IPS DF 6.9 (cell line): ENCODE data around the gene KIF3C.
"Not testable (repeated sequence)": the region's sequence is repeated elsewhere in the genome, so short reads cannot be mapped to it uniquely, and the experiment has no call there.

Experiments
- DNase-seq: peaks from one replicate; pipeline ENCODE4 v3.0.0-alpha.2; 2013; ENCODE audit warnings: low read depth, low spot score
- H3K27ac ChIP-seq: one replicate; pipeline ENCODE4 v1.5.1; 2013; ENCODE audit warnings: low read length, control low read depth
- H3K27me3 ChIP-seq: 2 replicates; pipeline ENCODE4 v1.6.1; 2013; ENCODE audit warnings: mild to moderate bottlenecking, low read length; ENCODE audit not compliant: control insufficient read depth, insufficient read depth
- H3K36me3 ChIP-seq: 2 replicates; pipeline ENCODE4 v1.6.1; 2013; ENCODE audit warnings: low read length; ENCODE audit not compliant: control insufficient read depth, insufficient read depth
- H3K4me1 ChIP-seq: 2 replicates; pipeline ENCODE4 v1.6.1; 2013; ENCODE audit warnings: low read length; ENCODE audit not compliant: control insufficient read depth, insufficient read depth
- H3K4me3 ChIP-seq: 2 replicates; pipeline ENCODE4 v1.5.1; 2013; ENCODE audit warnings: mild to moderate bottlenecking, low read length
- H3K9me3 ChIP-seq: 2 replicates; pipeline ENCODE4 v1.6.1; 2013; ENCODE audit warnings: low read length, inconsistent platforms; ENCODE audit not compliant: control insufficient read depth, insufficient read depth
- WGBS: extraction: QIAGEN DNeasy Blood & Tissue Kit; methylation state at CpG from one replicate; pipeline ENCODE4 v1.1.7; 2013; ENCODE audit warnings: mixed read lengths, missing lambda C conversion rate; ENCODE audit not compliant: insufficient read length, insufficient coverage; 5-methylcytosine and 5-hydroxymethylcytosine counted together

Gene KIF3C

DNA sequence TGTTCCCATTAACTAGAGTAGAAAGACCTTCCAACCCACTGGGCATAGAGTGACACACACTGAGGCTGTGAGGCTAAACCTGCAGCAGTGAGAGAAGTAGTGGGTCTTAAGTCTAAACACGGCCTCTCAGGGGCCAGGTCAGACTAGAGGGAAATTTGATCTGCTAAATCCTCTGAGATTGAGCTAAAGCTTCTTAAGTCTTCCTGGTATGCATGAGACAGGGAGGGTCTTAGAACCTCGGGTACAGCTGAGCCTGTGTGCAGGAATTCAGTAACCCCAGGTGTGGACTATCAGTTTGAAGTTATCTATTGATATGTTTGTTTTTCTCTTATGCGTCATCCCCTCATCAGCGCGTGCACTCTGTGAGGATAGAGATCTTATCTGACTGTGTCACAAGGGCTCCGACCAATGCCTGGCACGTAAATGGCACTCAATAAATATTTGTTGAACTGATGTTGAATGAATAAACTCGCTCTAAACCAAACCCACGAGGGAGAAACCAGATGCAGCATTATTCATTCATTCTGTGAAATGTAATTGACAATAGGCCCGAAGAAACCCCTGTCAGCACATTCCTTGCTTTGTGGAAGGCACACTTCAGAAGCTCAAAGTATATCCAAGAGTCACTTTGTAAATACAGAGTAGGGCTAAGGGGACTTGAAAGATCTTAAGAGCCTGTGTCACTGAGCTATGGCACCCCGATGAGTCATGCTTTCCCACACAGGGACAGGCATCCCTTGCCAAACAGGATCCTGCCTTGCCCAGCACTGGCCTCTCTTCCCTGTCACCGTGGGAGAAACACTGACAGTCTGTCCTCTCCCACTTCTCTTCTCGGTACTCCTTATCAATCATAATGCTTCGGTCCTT lies 29.9 kb upstream of the KIF3C start:
- no peak for DNase-seq
- H3K9me3 ChIP-seq: no peaks in the 10 kb centered on the region

DNA sequence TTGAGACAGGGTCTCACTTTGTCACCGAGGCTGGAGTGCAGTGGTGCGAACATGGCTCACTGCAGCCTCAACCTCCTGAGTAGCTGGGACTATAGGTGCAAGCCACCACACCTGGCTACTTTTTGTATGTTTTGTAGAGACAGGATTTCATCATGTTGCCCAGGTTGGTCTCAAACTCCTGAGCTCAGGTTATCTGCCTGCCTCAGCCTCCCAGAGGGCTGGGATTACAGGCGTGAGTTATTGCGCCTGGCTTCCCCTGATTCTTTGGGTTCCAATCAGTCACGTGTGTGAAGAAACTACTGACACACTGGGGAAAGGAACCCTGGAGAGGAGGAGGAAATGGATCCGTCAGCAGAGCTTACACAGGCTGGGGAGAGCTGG lies 29.3 kb upstream of the KIF3C start:
- Histone ChIP-seq H3K27ac (no peak overlapping the region), H3K36me3 (no peaks in the 10 kb centered on the region), H3K4me1 (0 out of 2 replicates have a peak, but pooled peaks cover 3% of the 10 kb centered on the region), H3K27me3 (no peaks in the 10 kb centered on the region), H3K9me3 (no peaks in the 10 kb centered on the region), H3K4me3 (no peak overlapping the region)
- no CpG with 5 or more reads among the region's 6 CpGs for WGBS
- DNase-seq: no peak

More for the DNA sequence above, 29.9 kb upstream of the KIF3C start:
- no CpG with 5 or more reads among the region's 14 CpGs for WGBS
- Histone ChIP-seq H3K4me1 (0 out of 2 replicates have a peak, but pooled peaks cover 3% of the 10 kb centered on the region), H3K36me3 (no peaks in the 10 kb centered on the region), H3K4me3 (no peak overlapping the region), H3K27me3 (no peaks in the 10 kb centered on the region), H3K27ac (no peak overlapping the region)

DNA sequence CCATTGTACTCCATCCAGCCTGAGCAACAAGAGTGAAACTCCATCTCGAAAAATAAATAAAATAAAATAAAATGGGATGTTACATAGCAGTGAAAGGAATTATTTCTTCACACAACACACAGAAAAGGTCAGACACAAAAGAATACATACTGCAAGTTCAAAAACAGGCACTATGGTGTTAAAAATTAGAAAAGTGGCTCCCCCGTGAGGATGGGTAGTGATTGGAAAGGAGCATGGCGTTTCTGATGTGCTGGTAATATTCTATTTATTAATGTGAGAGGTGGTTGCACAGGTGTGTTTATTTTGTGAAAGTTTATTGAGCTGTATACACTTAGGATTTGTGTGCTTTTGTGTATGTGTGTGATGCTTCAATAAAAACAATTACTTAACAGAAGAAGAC lies 28.6 kb upstream of the KIF3C start:
- 0 out of 2 replicates have a peak, but pooled peaks cover 3% of the 10 kb centered on the region for H3K4me1 ChIP-seq
- H3K27ac ChIP-seq: no peak overlapping the region
- H3K27me3 ChIP-seq: no peaks in the 10 kb centered on the region
- no peak for DNase-seq
- WGBS: no CpG with 5 or more reads among the region's 3 CpGs
- H3K9me3 ChIP-seq: no peaks in the 10 kb centered on the region
- H3K4me3 ChIP-seq: no peak overlapping the region
- H3K36me3 ChIP-seq: no peaks in the 10 kb centered on the region

DNA sequence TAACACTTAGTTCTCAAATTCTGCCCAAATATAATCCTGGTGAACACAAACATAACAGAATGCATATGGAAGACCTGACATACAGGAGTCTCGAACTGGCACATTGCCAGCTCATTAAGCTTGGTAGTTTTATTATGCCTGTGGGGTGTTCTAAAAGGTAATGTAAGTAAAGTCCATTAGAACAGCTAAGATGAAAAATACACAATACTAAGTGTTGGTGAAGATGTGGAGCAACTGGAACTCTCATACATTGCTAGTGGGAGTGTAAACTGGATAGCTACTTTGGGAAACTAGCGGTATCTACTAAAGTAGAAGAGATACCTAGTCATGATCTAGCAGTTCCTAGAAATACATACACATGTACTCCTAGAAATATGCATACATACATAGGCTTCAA lies 27.3 kb upstream of the KIF3C start:
- no CpG with 5 or more reads among the region's 2 CpGs for WGBS
- H3K4me3 ChIP-seq: no peak overlapping the region
- H3K36me3 ChIP-seq: no peaks in the 10 kb centered on the region
- no peak for DNase-seq
- no peaks in the 10 kb centered on the region for H3K9me3 ChIP-seq
- no peaks in the 10 kb centered on the region for H3K27me3 ChIP-seq
- 0 out of 2 replicates have a peak, but pooled peaks cover 3% of the 10 kb centered on the region for H3K4me1 ChIP-seq
- no peak overlapping the region for H3K27ac ChIP-seq

DNA sequence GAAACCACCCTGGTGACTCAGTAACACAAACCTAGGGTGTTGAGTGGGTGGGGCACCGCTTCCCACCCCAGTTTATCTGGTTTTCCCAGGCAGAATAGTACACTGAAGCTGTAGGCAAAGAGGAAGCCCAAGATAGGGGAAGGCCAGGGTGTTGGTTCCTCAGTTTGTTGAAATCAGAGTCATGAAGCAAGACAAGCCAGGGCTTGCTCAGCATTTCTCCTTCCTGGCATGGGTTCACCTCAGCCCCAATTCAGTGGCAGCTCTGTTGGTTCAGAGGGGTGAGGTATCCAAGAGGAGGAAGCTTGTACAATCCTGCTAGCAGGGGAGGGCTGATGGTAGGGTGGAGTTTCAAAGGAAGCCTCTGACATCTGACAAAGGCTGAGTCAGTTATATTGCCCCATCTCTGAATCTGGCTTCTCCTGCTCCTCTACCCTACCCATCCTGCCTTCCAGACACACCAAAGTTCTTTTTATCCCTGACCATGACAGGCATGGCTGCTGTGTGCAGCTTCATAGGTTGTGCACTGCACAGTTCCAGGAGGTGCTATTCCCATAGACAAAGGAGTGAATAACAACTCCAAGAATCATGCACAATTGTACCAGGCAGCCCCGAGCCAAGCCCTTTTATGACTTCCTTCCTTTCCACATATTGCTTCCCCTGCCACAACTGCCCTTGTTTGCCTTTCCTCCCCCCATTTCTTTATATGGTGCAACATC lies 26.7 kb upstream of the KIF3C start:
- H3K9me3 ChIP-seq: no peaks in the 10 kb centered on the region
- 0 out of 2 replicates have a peak, but pooled peaks cover 3% of the 10 kb centered on the region for H3K4me1 ChIP-seq
- DNase-seq: no peak
- H3K4me3 ChIP-seq: no peak overlapping the region
- WGBS: no CpG with 5 or more reads among the region's 2 CpGs
- no peaks in the 10 kb centered on the region for H3K36me3 ChIP-seq
- H3K27ac ChIP-seq: no peak overlapping the region
- no peaks in the 10 kb centered on the region for H3K27me3 ChIP-seq

DNA sequence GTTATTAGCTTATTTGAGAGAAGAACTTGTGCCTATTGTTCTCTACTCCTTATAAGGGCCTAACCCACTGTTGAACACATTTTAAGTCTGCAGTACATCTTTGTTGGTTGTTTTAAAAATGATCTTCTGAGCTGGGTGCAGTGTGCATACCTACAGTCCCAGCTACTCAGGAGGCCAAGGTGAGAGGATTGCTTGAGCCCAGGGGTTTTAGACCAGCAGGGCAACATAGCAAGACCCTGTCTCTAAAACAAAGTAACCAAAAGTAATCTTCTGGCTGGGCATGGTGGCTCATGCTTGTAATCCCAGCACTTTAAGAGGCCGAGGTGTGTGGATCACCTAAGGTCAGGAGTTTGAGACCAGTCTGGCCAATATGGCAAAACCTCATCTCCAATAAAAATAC lies 25.8 kb upstream of the KIF3C start:
- Histone ChIP-seq H3K4me3 (no peak overlapping the region), H3K36me3 (no peaks in the 10 kb centered on the region), H3K9me3 (no peaks in the 10 kb centered on the region), H3K27me3 (no peaks in the 10 kb centered on the region), H3K4me1 (0 out of 2 replicates have a peak, but pooled peaks cover 3% of the 10 kb centered on the region), H3K27ac (no peak overlapping the region)
- no CpG with 5 or more reads among the region's 1 CpG for WGBS
- DNase-seq: no peak

DNA sequence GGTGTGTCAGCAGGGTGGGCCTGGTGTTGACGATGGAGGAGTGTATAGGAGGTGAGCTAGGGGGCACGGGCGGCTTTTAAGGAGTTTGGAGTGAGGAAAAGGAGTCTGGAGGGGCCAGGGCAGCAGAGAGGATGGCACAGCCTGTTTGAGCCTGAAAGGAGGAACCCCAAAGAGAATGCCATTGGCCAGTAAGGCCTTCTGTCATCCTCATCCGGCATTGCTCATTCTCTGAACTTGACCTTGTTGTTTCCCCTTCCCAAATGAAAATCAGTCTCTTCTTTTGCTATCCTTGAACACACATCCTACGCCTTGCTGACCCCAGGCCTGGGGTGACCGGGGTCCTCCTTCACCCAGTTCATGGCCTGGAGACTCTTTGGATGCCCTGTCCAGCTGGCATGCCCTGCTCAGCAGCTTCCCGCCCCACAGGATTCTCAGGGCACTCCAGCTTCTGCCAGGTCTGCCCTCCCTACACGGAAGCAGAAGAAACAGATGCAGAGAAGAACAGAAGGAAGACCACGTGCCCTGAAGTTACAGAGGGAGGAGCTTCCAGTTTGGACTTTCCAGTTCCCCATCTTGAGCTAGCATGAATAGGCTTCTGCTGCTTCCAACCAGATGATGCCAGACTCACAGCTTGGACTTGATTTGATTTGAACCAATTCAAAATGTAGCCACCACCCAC lies 20.5 kb upstream of the KIF3C start:
- H3K27me3 ChIP-seq: no peaks in the 10 kb centered on the region
- no peak overlapping the region for H3K4me3 ChIP-seq
- WGBS: no CpG with 5 or more reads among the region's 9 CpGs
- no peaks in the 10 kb centered on the region for H3K9me3 ChIP-seq
- H3K36me3 ChIP-seq: no peaks in the 10 kb centered on the region
- no peak overlapping the region for H3K27ac ChIP-seq
- H3K4me1 ChIP-seq: no peaks in the 10 kb centered on the region
- no peak for DNase-seq

DNA sequence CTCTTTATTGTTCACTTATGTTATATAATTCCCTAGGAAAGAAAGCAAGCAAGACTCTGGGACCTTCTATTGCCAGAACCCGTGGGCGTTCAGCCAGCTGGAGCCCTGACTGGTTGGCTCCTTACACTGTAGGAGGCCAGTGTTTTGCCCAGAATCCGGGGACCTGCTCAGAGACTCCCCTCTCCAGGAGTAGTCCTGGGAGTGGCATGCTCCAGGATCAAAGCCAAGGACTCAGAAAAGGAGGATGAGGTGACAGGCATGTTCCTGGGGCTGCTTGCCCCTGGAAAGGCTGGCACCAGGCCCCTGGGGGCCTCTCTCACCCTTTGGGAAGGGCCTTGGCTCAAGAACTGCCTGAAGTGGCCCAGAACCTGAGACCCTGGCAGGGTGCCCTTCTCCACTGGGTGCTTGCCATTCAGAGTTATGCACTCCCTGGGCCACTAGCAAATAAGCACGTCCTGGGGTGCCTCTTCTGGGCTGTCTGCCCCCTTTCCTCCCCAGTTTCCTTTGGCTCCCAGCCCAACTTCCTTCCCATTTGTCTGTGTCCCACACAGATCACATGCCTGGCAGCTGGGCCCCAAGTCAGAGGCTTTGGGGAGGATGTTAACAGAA lies 19.6 kb upstream of the KIF3C start:
- Histone ChIP-seq H3K4me1 (no peaks in the 10 kb centered on the region), H3K4me3 (no peak overlapping the region), H3K36me3 (no peaks in the 10 kb centered on the region), H3K27me3 (no peaks in the 10 kb centered on the region), H3K9me3 (no peaks in the 10 kb centered on the region), H3K27ac (no peak overlapping the region)
- DNase-seq: no peak
- WGBS: no CpG with 5 or more reads among the region's 4 CpGs

DNA sequence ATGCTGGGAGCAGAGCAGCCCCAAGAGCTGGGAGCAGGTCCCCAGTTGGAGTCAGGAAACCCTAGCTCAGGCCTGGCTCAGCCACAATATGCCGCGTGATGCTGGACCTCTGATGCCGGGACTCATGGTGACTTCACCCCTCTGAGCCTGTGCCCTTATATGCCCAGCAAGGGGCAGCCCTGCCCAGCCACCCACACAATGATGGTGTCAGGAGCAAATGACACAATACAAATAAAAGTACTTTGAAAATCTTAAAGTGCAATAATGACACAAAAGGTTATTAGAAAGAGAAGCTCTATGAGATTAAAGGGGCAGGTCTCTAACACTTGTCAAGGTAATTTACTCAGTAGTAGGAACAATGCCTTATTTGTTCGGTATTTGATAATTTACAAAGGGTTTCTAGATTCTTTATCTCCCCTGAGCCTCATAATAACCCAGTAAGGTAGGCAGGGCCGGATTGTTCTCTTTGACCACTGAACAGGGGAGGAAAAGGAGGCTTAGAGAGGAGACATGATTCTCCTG lies 18.3 kb upstream of the KIF3C start:
- no peak overlapping the region for H3K27ac ChIP-seq
- no CpG with 5 or more reads among the region's 5 CpGs for WGBS
- no peaks in the 10 kb centered on the region for H3K4me1 ChIP-seq

DNA sequence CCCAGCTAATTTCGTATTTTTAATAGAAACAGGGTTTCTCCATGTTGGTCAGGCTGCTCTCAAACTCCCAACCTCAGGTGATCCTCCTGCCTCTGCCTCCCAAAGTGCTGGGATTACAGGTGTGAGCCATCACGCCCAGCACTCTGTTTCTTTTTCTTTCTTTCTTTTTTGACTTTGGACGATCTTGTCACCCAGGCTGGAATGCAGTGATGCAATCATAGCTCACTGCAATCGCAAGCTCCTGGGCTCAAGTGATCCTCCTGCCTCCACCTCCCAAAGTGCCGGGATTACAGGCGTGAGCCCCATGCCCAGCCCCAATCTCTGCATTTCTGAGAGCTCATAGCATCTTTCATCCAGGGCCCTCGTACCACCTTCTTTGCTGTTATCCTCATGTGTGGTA lies 17.1 kb upstream of the KIF3C start:
- H3K27ac ChIP-seq, DNase-seq, H3K4me3 ChIP-seq, H3K27me3 ChIP-seq, H3K36me3 ChIP-seq, H3K9me3 ChIP-seq, H3K4me1 ChIP-seq: not testable (repeated sequence)
- no CpG with 5 or more reads among the region's 7 CpGs for WGBS

More for the DNA sequence above, 18.3 kb upstream of the KIF3C start:
- no peak for DNase-seq
- H3K4me3 ChIP-seq: no peak overlapping the region
- no peaks in the 10 kb centered on the region for H3K9me3 ChIP-seq
- no peaks in the 10 kb centered on the region for H3K27me3 ChIP-seq
- no peaks in the 10 kb centered on the region for H3K36me3 ChIP-seq
